ENCODE measurements around the gene BPTF.

The BPTF gene

GRCh38 chr17:67942810-67943209 lies 117.5 kb downstream of the BPTF start:
- Histone ChIP-seq H2AFZ (ENCODE audit: low read depth, low read length) (no peak overlapping the region), H3K36me3 (ENCODE audit: insufficient read depth, low read length) (peaks cover 98% of the 10 kb centered on the region)

GRCh38 chr17:67944035-67944434 lies 118.7 kb downstream of the BPTF start:
- no peaks in the 10 kb centered on the region; the same call in 1 of the 2 replicates for H4K20me1 ChIP-seq (ENCODE audit: insufficient read depth, low read length)
- DNase-seq: no peak
- H3K27ac ChIP-seq (ENCODE audit: low read length): no peak overlapping the region

More at GRCh38 chr17:67942810-67943209, 117.5 kb downstream of the BPTF start:
- ATAC-seq (ENCODE audit: insufficient read depth, low read depth): peak; percentile 50; the same call in 1 of the 3 replicates
- Histone ChIP-seq H4K20me1 (ENCODE audit: insufficient read depth, low read length) (no peaks in the 10 kb centered on the region; the same call in 1 of the 2 replicates), H3K79me2 (ENCODE audit: insufficient read depth, low read length) (no peaks in the 10 kb centered on the region), H3K9me3 (ENCODE audit: insufficient read depth, low read length, severe bottlenecking) (no peaks in the 10 kb centered on the region), H3K4me3 (ENCODE audit: low read depth in 1 of 2, low read length in 2 of 2) (no peak overlapping the region), H3K27me3 (ENCODE audit: insufficient read depth, low read length, poor library complexity) (no peaks in the 10 kb centered on the region), H3K4me1 (ENCODE audit: insufficient read depth, low read length) (no peaks in the 10 kb centered on the region), H3K4me2 (ENCODE audit: insufficient read depth, low read length) (no peak overlapping the region), H3K9ac (ENCODE audit: low read depth, low read length) (no peak overlapping the region), H3K27ac (ENCODE audit: low read length) (no peak overlapping the region)
- no peak for DNase-seq
- peak; percentile 66 for TF ChIP-seq CTCF (IDR thresholded peaks at IDR 0.05; ENCODE audit: borderline replicate concordance, extremely low read depth, low read length, poor library complexity, severe bottlenecking)
- TF ChIP-seq EZH2 (IDR thresholded peaks at IDR 0.05; ENCODE audit: borderline replicate concordance, low read depth, low read length, severe bottlenecking): no peak

GRCh38 chr17:67946513-67946912 lies 121.2 kb downstream of the BPTF start:
- ATAC-seq (ENCODE audit: insufficient read depth, low read depth) (no peak), DNase-seq (no peak)
- Histone ChIP-seq H4K20me1 (ENCODE audit: insufficient read depth, low read length) (no peaks in the 10 kb centered on the region; the same call in 1 of the 2 replicates), H3K36me3 (ENCODE audit: insufficient read depth, low read length) (peaks cover 96% of the 10 kb centered on the region), H3K27me3 (ENCODE audit: insufficient read depth, low read length, poor library complexity) (no peaks in the 10 kb centered on the region), H3K27ac (ENCODE audit: low read length) (no peak overlapping the region), H2AFZ (ENCODE audit: low read depth, low read length) (no peak overlapping the region), H3K4me2 (ENCODE audit: insufficient read depth, low read length) (no peak overlapping the region), H3K9me3 (ENCODE audit: insufficient read depth, low read length, severe bottlenecking) (no peaks in the 10 kb centered on the region), H3K9ac (ENCODE audit: low read depth, low read length) (no peak overlapping the region), H3K79me2 (ENCODE audit: insufficient read depth, low read length) (no peaks in the 10 kb centered on the region), H3K4me3 (ENCODE audit: low read depth in 1 of 2, low read length in 2 of 2) (no peak overlapping the region), H3K4me1 (ENCODE audit: insufficient read depth, low read length) (no peaks in the 10 kb centered on the region)
- no peak for TF ChIP-seq EZH2 (IDR thresholded peaks at IDR 0.05; ENCODE audit: borderline replicate concordance, low read depth, low read length, severe bottlenecking)
- TF ChIP-seq CTCF (IDR thresholded peaks at IDR 0.05; ENCODE audit: borderline replicate concordance, extremely low read depth, low read length, poor library complexity, severe bottlenecking): no peak

More at GRCh38 chr17:67944035-67944434, 118.7 kb downstream of the BPTF start:
- no peak overlapping the region for H3K4me3 ChIP-seq (ENCODE audit: low read depth in 1 of 2, low read length in 2 of 2)
- no peak for ATAC-seq (ENCODE audit: insufficient read depth, low read depth)
- H3K4me2 ChIP-seq (ENCODE audit: insufficient read depth, low read length): no peak overlapping the region
- TF ChIP-seq CTCF (IDR thresholded peaks at IDR 0.05; ENCODE audit: borderline replicate concordance, extremely low read depth, low read length, poor library complexity, severe bottlenecking) (no peak), EZH2 (IDR thresholded peaks at IDR 0.05; ENCODE audit: borderline replicate concordance, low read depth, low read length, severe bottlenecking) (no peak)
- H3K9me3 ChIP-seq (ENCODE audit: insufficient read depth, low read length, severe bottlenecking): no peaks in the 10 kb centered on the region
- peaks cover 98% of the 10 kb centered on the region for H3K36me3 ChIP-seq (ENCODE audit: insufficient read depth, low read length)
- H3K79me2 ChIP-seq (ENCODE audit: insufficient read depth, low read length): no peaks in the 10 kb centered on the region
- no peak overlapping the region for H3K9ac ChIP-seq (ENCODE audit: low read depth, low read length)
- no peaks in the 10 kb centered on the region for H3K4me1 ChIP-seq (ENCODE audit: insufficient read depth, low read length)
- no peaks in the 10 kb centered on the region for H3K27me3 ChIP-seq (ENCODE audit: insufficient read depth, low read length, poor library complexity)
- H2AFZ ChIP-seq (ENCODE audit: low read depth, low read length): no peak overlapping the region
